A549 treated with dexamethasone at 1 μM for 4 hours (cell line): ENCODE measurements around the gene NCKAP1. TPM values are rescaled to one million over a fixed set of nuclear protein-coding genes. Genes with fewer than 3 reads are reported as not detected.

Source experiments
- total RNA-seq: library from RNA; stranded (reverse); fragments of 200-300 nt; extraction: Qiagen RNA extraction; gene quantifications from 5 replicates; pipeline ENCODE4 v1.2.3, GENCODE V29; 2022

Gene NCKAP1, protein sequence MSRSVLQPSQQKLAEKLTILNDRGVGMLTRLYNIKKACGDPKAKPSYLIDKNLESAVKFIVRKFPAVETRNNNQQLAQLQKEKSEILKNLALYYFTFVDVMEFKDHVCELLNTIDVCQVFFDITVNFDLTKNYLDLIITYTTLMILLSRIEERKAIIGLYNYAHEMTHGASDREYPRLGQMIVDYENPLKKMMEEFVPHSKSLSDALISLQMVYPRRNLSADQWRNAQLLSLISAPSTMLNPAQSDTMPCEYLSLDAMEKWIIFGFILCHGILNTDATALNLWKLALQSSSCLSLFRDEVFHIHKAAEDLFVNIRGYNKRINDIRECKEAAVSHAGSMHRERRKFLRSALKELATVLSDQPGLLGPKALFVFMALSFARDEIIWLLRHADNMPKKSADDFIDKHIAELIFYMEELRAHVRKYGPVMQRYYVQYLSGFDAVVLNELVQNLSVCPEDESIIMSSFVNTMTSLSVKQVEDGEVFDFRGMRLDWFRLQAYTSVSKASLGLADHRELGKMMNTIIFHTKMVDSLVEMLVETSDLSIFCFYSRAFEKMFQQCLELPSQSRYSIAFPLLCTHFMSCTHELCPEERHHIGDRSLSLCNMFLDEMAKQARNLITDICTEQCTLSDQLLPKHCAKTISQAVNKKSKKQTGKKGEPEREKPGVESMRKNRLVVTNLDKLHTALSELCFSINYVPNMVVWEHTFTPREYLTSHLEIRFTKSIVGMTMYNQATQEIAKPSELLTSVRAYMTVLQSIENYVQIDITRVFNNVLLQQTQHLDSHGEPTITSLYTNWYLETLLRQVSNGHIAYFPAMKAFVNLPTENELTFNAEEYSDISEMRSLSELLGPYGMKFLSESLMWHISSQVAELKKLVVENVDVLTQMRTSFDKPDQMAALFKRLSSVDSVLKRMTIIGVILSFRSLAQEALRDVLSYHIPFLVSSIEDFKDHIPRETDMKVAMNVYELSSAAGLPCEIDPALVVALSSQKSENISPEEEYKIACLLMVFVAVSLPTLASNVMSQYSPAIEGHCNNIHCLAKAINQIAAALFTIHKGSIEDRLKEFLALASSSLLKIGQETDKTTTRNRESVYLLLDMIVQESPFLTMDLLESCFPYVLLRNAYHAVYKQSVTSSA
- total RNA-seq = 83.6 to 114 TPM (median 110 TPM) in 5 replicates

DNA sequence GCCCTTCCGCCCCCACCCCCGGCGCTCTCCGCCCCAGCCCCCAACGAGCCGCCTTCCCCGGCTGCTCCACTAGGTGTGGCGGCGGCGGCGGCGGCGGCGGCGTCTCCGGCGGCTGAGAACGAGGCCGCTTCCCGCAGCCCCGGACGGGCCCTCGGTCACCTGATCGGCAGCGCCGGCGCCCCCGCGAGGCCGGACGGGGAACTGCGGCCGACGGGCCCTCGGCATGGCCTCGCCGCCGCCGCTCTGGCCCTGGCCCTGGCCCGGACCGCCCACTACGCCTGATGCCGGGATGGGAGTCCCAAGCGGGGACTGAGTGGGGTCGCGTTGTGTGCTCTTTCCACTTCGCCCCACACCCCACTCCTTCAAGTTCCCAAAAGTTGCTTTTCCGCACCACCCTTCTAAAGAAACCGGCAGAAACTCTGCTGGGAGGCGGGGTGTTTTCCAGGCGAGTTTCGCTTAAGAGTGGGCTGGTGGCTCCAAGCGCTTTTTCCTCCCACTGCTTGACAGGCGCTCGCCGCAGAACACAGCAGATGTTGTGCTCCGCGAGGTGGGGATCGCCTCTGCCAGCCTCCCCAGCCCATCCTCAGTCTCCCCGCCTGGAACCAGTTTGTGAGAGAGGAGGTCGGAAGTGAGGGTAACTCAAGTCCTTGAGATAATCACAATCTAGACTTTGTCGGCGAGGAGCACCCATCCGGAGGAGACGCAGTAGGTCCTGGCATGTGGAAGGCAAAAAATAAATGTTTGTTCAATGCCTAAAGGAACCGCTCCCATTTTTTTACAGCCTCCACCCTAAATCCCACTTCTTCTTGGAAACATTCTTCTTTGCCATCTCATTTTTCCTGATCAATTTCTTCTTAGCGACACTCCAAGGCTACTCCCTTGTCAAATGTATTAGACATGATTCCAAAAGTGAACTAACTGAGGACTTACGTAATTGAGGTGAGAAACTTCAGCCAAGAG, at the start of gene NCKAP1:
Gene NCKAP1, minus strand, starts transcription at position 117 of the 960 bp plus-strand sequence. CDS start 358 bp downstream, outside the sequence.

DNA sequence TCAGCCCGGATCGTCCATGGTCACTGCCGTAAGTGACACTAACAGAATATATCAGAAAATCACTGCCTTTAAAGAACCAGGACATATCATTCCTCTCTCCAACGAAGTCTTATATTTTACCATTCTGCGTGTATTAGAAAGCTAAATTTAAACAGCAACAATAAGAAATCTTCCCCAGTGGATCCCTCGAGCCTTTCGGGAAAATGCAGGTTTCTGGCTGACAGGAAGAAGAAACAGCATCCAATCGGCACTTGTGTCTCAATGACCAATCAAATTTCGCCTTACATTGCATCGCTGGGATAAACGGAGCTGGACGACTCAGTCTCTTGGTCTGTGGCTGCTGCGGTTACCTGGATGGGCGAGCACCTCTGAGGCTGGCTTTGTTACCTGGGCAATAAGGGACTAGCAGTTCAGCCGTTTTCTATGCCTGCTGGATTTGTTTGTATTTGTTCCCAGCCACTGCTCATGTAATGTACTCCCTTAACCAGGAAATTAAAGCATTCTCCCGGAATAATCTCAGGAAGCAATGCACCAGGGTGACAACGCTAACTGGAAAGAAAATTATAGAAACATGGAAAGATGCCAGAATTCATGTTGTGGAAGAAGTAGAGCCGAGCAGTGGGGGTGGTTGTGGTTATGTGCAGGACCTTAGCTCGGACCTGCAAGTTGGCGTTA, 40.3 kb upstream of the NCKAP1 start, which contains the start of gene DUSP19:
Gene DUSP19, plus strand, starts transcription at position 284 of the 675 bp plus-strand sequence. Its CDS starts 187 bp downstream, at position 471.

DNA sequence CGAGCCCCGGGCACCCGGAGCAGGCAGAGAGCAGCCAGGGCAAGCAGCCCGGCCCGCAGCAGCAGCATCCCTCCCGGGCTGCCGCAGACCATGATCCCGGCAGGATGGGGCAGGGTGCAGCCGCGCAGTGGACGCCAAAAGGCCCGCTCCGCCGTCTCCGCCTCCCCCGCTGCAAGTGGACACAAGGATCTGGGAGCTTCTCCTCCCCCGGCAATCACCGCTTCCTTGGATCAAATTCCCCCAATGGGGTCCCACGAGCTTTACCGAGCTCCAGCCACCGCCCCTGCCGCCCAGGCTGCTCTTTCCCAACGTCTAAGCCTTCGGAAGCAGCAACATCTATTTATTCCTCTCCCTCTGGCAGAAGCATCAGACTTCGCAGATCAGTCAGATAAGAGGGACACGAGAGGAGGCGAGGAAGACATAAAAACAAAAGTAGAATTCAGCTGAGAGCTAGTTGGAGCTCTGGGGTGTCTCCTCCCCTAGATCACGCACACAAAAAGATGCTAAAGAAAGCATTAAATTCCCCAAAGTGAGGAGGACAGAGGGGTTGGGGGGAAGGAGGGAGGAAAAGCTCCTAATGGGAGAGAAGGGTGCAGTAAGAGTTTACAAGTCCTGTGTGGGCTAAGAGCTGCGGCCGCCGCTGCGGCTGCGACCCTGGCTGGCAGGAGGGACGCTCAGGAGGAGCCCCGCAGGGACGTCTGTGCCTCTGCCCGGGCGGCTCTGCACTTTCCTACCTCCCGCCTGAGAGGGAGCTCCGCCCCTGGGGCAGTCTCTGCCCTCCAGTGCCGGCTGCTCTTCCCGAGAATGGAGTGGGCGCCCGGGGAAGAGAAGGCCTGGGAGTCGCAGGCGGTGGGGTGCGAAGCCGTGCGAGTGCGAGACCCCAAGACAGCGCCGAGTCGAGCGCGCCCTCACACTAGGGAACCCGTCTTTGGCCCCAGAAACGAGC, 171.5 kb downstream of the NCKAP1 start, which contains the start of gene FRZB:
Gene FRZB, minus strand, starts transcription at position 177 of the 946 bp plus-strand sequence. Its CDS starts 85 bp downstream, at position 92.

Other genes with a start within 250 kb of the NCKAP1 start
- 0.03 to 0.11 TPM (median 0.09 TPM) in 5 replicates for gene FRZB, start 171.8 kb downstream of the NCKAP1 start, total RNA-seq
- gene DUSP19, start 40.3 kb upstream of the NCKAP1 start, total RNA-seq = 0.53 to 1.1 TPM (median 1.0 TPM) in 5 replicates
- 30.0 to 36.6 TPM (median 32.6 TPM) in 5 replicates for gene NUP35, start 86.0 kb upstream of the NCKAP1 start, total RNA-seq